Liver (tissue), 3 donors: ENCODE results near the gene HLA-G.

ENCODE experiments used
- ATF3 ChIP-seq: IDR thresholded peaks from 2 replicates; pipeline ENCODE4 v1.6.1; 2016; ENCODE audit warnings: antibody characterized with exemption
- CTCF ChIP-seq: fragments of 150-350 bp; IDR thresholded peaks from 2 replicates; pipeline ENCODE4 v1.5.1; 2017; ENCODE audit warnings: improper control_type of control experiment, low read depth, low read length; ENCODE audit not compliant: missing input control
- EGR1 ChIP-seq, 2 donors: IDR thresholded peaks; 2 replicates each; pipeline ENCODE4 v1.6.1; 2016 to 2018; ENCODE audit warnings: antibody characterized with exemption in 2 of 2, low read depth in 2 of 2
- FOXA1 ChIP-seq: IDR thresholded peaks from 2 replicates; pipeline ENCODE4 v1.6.1; 2016; ENCODE audit warnings: antibody characterized with exemption
- GABPA ChIP-seq, 2 donors: IDR thresholded peaks in 1 of 2; conservative IDR thresholded peaks in 1 of 2; 2 replicates each; pipeline ENCODE4 v1.6.1; 2016; ENCODE audit warnings: antibody characterized with exemption in 2 of 2, mild to moderate bottlenecking in 1 of 2, moderate library complexity in 1 of 2
- HNF4A ChIP-seq, 2 donors: conservative IDR thresholded peaks; 2 replicates each; pipeline ENCODE4 v1.6.1; 2016; ENCODE audit warnings: antibody characterized with exemption in 2 of 2, mild to moderate bottlenecking in 2 of 2
- RAD21 ChIP-seq, 2 donors: IDR thresholded peaks; 2 replicates each; pipeline ENCODE4 v1.6.1; 2016; ENCODE audit warnings: antibody characterized with exemption in 2 of 2, mild to moderate bottlenecking in 2 of 2
- REST ChIP-seq: IDR thresholded peaks from 2 replicates; pipeline ENCODE4 v1.6.1; 2016; ENCODE audit warnings: antibody characterized with exemption, mild to moderate bottlenecking
- SP1 ChIP-seq: IDR thresholded peaks from 2 replicates; pipeline ENCODE4 v1.6.1; 2018; ENCODE audit warnings: antibody characterized with exemption, mild to moderate bottlenecking
- TAF1 ChIP-seq: conservative IDR thresholded peaks from 2 replicates; pipeline ENCODE4 v1.6.1; 2016; ENCODE audit warnings: antibody characterized with exemption, mild to moderate bottlenecking
- YY1 ChIP-seq: IDR thresholded peaks from 2 replicates; pipeline ENCODE4 v1.6.1; 2016; ENCODE audit warnings: antibody characterized with exemption, mild to moderate bottlenecking
- ZBTB33 ChIP-seq: IDR thresholded peaks from 2 replicates; pipeline ENCODE4 v1.6.1; 2016; ENCODE audit warnings: antibody characterized with exemption
- donor health status: healthy.
- donor health status: healthy.

GRCh38 chr6:29790626-29791025, 37.0 kb upstream of the HLA-G start:
- TF ChIP-seq CTCF (no peak), EGR1 (IDR thresholded peaks at IDR 0.05; ENCODE audit: low read depth in 2 of 2) (no peak), ATF3 (no peak), SP1 (no peak), YY1 (no peak), REST (no peak), FOXA1 (no peak), RAD21 (IDR thresholded peaks at IDR 0.05) (no peak), TAF1 (no peak), GABPA (IDR thresholded peaks at IDR 0.05 in 1 of 2, conservative IDR thresholded peaks at IDR 0.05 in 1 of 2) (no peak), HNF4A (conservative IDR thresholded peaks at IDR 0.05) (no peak), ZBTB33 (no peak)
